HuH-7 (cell line): ENCODE data around the gene CACNA1H.
"Not testable (repeated sequence)": the region's sequence is repeated elsewhere in the genome, so short reads cannot be mapped to it uniquely, and the experiment has no call there.

Source experiments
- DNase-seq: peaks from one replicate; pipeline ENCODE4 v3.0.0; 2011; ENCODE audit warnings: low spot score

CACNA1H gene

DNA sequence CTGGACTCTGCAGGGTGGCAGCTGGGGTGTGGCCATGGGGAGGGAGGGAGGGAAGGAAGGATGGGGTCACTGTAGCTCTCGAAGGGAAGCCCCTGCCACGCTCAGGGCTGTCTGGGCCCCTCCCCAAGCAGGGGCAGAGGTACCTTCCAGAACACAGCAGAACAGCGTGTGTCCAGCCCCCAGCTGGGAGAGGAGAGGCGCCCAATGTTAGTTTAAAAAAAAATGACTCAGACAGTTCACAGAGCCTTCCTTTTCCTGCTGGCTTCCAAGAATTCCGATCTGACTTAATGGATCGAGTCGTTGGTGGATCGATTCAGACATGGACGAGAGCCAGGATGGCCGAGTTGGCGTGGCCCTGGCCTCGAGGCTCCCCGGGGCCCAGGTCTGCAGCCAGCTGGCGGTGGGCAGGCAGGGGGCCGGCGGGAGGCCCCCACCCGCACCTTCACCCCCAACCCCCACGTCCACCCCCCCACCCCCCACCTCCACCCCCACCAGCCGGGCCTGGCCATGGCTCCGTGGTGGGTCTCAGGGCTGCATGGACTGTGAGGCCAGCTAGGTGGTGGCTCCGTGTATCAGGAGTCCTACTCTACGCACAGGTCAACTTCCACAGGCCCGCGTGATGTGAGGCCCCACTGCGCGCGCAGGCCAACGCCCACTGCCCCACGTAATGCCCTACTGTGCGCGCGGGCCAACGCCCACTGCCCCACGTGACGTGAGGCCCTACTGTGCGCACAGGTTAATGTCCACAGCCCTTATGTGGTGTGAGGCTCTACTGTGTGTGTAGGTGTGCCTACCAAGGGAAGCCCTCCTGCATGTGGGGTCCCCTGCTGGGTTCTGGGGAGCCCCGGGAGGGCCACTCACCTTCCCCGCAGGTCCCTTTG, 21.8 kb downstream of the CACNA1H start:
- no peak for DNase-seq

DNA sequence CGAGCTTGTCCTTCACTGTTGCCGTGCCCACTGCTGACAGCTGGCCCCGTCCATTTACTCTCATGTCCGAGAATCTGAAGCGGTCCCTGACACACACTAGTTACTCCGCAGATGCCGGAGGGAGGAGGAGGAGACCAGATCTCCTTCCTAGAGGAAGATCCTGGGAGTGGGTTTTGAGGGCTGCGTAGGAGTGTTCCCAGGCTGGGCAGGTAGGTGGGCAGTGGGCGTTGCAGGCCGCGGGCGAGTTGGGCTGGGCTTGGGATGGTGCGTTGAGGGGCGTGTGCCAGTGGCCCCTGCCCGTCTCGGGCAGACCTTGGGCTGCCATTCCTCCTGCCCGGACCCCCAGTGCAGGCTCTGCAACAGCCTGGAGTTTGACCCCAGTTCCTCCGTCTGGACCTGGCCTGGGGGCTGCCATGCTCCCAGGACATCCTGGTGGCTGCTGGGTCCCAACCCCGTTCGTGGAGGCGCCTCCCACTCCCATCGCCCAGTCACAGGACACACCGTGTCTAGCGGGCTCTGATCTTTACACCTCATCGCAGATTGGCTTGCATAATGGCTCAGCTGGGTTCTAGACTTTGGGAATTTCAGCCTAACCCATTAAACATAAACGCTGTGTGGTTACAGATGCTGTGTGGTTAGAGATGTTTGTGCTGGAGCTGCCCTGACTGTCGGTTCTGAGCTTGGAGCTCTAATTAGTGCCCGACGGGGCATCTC, 22.8 kb downstream of the CACNA1H start:
- DNase-seq: no peak

DNA sequence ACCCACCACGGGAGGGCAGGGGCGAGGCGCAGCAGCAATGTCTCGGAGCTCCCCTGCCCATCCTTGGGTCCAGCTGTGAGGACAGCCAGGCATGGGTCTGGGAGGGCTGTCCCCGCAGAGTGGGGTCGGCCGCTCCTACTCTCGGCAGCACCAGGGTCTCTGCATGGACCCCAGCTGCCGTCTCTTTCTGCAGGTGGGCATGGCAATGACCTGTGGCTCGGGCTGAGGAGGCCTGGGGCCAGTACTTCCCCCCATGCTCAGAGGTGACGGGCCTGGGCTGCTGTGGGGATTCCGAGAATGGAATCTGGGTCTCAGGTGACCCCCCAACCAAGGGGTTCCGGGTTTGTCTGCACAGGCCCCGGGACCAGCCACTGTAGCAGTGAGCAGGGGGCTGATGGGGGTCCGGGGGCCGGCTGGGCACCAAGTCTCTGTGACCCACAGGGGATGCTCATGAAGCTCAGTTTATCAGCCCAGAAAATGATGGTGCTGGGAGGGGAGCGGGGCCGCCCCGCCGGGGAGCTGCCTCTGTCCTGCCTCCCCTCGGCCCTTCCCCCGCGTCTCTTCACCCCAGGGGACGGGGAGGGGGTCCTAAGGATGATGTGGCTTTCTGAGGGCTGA, 23.5 kb downstream of the CACNA1H start:
- no peak for DNase-seq

DNA sequence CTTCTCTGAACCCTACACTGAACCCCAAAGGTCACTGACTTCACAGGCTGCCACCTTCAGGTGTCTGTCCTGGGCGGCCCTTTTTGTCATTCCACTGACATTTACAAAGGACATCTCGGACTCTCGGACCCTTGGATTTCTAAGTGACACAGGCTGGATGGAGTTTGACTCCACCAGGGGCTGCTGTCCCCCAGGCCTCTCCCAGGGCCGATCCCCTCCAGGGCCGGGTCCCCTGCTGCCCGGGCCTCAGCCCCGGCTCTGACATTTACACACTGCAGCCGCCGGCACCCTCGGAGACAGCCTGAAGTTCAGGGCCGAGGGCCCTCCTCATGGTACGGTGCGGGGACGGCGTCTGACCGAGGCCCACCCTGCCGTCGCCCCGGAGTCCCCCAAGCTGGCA, 24.1 kb downstream of the CACNA1H start:
- DNase-seq: no peak

DNA sequence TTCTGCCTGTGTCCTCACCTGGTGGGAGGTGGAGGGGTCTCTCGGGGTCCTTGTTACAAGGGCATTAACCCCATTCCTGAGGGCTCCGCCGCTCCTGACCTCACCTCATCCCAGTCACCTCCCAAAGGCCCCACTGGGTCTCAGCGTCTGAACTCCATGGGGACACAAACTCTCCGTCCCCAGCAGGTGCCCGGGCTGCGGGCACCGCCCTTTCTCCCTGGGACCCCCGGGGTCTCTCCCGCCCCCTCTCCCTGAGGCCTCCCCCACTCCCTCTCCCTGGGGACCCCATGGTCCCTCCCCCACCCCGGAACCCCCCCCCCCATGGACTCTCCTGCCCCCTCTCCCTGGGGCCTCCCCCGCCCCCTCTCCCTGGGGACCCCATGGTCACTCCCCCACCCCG, 24.8 kb downstream of the CACNA1H start:
- DNase-seq: no peak

DNA sequence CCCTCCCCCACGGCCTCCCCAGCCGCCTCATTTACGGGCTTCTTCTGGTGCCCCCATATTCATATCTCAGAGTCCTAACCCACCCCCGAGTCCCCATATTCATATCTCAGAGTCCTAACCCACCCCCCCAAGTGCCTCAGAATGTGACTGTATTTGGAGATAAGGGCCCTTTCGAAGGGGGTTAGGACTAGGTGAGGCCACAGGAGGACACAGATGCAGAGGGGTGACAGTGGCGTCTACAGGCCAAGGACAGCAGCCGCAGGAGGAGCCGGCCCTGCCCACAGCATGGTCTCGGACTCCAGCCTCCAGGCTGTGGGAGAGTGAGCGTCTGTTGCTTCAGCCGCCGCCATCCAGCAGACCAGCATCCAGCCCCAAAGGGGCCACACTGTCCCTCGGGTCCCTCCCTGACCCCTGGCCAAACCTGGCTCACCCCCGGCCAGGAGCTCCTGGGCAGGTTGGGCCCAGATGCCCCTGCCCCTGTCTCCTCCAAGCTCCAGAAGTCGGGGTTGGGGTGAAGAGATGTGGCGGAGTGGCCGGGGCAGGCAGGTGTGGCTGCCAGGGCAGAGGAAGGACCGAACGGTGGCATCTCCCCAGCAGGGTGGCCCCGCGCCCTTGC, 25.5 kb downstream of the CACNA1H start:
- DNase-seq: no peak

DNA sequence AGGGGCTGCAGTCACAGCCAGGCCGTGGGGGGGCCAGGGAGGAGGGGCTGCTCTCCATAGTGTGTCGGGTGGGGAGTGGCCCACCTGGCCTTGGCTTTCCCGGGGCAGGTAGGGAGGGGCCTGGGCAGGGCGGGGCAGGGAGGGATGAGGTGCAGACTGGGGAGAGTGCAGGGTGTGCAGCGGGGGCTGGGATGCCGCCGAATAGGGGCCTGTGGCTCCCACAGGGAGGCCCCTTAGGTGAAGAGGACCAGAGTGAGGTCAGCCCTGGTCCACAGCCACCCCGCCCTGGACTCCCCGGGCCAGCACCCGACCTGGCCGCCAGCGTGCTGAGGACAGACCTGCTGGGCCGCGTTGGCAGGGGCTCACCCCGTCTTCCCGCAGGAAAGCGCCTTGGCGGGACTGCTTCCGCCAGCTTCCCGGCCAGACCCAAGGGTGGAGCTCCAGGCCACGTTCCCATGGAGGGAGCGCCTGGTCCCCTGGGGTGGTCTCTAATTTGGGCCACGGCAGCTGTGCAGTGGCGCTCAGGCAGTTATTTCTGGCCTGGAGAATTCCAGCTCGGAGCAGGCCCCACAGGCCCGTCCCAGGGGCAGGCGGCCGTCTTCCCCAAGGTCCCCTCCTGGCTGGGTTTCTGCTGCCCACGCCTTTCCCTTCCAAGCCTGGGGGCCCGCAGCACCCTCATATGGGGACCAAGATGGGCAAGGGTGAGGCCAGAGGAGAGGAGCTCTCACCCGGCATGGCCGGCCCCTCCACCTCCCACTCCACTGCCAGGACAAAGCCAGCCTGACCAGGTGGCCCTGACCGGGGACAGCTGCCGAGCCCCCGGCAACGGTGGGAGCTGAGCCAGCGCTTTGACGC, 27.9 kb downstream of the CACNA1H start:
- no peak for DNase-seq

DNA sequence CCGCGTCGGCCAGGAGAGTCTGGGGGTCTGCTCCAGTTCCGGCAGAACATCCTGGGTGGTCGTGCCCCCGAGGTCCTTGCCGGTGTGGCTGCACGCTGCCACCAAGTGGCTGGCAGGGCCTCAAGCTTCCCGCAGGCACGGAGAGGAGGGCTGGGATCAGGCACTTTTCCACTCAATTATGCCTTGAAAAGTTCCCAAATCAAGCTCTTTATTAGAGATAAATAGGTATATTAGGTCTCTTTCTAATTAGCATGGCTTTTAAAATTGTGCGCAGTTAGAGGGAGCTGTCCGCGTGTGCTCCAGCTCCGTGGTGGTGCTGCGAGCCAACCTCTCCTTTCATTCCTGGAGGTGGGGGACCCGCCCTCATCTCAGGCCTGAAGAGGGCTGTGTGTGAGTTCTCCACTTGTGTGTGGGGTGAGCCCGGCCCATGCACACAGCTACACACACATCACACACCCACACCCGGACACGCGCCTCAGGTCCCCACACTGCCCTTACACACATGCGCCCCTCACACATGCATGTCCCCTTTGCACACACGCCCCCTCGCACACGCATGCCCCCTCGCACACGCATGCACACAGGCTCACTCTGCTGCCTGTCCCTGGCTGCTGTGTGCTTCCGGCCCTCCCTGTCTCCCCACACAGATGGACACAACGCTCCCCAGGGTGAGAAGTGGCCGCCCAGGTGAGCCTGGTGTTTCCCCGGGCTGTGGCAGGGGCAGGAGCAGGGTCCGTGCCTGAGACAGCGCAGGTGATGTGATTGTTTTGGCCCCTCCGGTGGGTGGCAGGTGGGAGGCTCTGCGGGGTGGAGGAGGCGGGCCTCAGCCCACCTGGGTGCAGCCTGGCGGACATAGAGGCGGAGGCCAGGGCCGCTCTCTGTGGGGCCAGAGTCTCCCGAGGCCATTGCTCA, 28.8 kb downstream of the CACNA1H start:
- no peak for DNase-seq

DNA sequence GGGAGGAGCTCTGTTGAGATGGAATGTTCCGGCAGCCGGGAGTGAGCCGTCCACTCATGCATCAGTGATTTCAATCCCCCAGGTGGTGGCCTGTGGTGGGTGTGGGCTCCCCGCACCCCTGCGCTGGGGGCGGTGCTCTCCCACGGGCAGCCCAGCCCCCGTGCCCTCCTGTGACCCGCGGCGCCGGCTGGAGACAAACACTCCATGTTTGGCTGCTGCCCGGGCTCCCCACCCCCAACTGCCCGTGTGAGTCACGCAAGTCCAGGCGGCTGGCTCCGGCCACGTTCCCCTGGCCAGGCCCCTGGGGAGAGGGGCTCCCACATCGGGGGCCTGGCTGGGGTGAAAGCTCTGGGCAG, 29.4 kb downstream of the CACNA1H start:
- no peak for DNase-seq

DNA sequence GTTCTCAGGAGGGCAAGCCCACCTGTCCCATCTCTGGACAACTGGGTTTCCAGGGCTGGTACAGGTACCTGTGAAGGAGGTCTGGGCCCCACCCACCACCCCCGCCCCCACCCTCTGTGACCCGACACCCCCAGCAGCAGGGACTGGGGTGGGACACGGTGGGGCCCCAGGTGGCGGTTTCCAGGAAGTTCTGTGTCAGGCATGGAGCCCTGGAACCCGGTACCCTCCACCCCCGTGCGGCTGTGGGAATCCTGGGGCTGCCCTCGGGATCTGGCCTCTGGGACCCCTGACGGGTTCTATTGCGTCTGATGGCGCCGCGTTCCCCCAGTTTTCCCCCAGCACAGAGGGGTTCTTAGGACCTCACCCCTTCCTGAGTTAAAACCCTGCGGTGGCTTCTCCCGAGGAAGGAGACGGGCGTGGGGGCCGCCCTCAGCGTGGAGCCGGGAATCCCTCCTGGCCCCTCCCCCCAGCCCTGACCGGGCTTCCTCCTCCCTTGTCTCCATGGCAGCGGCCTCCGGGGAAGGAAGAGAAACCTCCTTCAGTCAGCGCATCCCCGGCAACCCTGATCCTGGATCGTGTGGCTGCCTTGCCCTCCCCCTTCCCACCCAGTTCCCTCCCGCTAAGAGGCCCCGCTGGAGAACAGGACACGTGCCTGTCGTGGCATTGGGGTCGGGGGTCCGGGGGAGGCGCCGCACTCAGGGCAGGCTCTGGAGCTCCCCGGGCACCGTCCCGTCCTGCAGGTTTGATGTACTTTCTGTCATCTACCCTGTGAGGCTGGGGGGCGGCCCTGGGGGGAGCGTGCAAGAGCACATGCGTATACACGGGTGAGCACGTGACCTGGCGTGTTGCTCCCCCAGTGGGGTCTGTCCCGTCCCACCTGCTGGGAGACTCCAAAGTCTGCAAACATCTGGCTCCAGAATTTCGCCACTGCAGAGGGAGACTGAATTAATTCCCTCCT, 30.3 kb downstream of the CACNA1H start:
- DNase-seq: no peak

DNA sequence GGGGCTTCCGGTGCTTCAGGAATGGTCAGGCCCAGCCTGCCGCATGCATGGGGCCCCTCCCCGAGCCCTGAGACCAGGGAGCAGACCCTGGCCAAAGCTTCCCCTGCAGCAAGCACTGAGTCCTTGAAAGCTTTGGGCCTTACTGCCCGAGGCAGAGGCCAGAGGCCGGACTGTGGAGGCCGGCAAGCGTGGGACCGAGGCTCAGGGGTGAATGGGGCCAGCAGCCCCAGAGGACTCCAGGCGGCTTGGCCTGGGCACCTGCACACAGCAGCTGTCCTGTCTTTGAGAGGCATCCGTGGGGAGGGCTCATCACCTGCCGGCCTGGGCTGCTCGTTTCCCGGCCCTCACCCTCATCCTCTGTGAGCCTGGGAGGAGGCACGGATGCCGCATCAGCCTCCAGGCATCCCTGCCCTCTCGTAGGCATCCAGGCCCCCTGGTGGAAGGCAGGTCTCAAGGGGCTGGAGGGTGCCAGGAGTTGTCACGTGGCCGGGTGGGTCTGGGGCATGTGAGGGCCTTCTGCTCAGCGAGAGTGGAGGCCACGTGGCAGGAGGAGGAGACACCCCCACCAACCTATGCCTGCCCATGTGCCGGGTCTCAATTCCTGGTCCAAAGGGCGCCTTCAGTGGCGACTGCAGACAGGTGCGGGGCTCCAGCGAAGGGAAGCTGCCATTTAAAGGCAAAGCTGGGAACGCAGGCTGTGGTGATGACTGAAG, 31.4 kb downstream of the CACNA1H start:
- DNase-seq: no peak

DNA sequence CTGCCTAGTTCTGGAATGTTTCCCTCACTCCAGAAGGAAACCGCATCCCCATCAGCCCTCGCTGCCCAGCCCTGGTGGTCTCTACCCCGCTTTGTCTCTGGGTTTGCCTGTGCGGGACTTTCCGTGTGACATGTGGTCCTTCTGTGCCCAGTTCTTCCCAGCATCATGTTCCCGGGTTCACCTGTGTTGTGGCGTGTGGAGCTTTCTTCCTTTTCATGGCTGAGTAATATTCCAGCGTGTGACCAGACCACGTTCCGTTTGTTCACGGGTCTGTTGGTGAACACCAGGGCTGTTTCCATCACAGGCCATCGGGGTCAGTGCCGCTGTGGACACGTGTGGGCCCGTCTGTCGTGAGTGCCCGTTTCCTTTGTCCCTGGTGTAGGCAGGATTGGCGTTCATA, 32.1 kb downstream of the CACNA1H start:
- DNase-seq: no peak

DNA sequence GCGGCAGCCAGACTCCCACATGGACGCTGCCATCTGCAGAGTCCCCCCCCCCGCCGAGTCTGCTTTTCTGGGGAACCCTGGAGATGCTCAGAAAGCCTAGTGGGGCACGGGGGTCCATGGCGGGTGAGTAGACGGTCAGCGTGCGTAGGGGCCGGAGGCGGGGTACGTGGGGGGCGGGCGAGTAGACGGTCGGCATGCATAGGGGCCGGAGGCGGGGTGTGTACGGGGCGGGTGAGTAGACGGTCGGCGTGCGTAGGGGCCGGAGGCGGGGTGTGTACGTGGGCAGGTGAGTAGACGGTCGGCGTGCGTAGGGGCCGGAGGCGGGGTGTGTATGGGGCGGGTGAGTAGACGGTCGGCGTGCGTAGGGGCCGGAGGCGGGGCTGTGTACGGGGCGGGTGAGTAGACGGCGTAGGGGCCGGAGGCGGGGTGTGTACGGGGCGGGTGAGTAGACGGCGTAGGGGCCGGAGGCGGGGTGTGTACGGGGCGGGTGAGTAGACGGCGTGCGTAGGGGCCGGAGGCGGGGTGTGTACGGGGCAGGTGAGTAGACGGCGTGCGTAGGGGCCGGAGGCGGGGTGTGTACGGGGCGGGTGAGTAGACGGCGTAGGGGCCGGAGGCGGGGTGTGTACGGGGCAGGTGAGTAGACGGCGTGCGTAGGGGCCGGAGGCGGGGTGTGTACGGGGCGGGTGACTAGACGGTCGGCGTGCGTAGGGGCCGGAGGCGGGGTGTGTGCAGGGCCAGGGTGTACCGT, 32.7 kb downstream of the CACNA1H start:
- DNase-seq: not testable (repeated sequence)

DNA sequence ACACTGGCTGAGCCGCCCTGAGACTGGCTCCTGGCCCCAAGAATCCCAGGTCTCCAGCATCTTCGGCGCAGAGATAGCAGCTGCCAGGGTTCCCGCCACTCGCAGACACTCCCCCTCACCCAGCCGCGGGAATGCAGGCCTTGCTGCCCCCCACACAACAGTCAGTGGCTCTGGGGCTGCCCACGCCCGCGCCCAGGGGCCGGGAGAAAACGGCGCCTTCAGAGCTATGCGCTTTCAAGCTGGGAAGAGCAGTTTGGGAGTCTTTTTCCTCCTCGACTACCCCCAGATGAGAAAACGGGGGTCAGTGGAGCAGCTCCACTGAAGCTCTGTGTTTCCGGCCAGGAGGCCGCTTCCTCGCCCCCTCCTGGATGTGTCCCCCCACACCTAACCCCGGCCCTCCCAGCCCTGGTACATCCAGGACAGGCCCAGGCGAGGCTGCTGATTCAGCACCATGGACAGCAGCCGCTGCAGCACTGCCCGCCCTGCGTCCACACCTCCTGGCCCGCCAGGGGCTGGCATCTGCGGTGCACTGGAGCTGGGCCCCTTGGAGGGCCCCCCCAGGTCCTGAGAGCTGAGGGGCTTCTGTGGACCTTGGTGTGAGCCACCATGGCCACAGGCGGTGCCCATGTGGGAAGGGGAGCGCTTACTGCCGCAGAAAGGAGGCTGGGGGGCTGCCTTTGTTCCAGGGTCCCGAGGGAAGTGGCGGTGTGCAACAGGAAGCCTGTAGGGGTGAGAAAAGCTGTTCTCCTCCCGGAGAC, 35.7 kb downstream of the CACNA1H start:
- peak; percentile 68 for DNase-seq

DNA sequence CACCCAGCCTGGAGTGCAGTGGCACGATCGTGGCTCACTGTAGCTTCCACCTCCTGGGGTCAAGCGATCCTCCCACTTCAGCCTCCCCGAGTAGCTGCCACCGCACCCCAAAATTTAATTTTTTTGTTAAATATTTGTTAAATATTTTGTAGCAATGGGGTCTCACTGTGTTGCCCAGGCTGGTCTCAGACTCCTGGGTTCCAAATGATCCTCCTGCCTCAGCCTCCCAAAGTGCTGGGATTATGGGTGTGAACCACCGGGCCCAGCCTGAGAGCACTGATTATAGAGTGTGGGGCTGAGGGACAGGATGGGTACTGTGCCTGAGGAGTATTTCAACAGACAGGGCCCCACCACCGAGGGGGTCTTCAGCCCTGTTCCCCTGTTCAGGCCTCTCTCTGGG, 36.5 kb downstream of the CACNA1H start:
- no peak for DNase-seq

DNA sequence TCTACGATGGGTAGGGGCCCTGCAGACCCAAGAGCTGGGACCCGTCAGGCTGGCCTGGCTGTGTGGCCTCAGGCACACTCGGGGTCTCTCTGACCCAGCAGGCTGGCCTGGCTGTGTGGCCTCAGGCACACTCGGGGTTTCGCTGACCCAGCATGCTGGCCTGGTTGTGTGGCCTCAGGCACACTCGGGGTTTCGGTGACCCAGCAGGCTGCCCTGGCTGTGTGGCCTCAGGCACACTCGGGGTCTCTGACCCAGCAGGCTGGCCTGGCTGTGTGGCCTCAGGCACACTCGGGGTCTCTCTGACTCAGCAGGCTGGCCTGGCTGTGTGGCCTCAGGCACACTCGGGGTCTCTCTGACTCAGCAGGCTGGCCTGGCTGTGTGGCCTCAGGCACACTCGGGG, 37.9 kb downstream of the CACNA1H start:
- not testable (repeated sequence) for DNase-seq

DNA sequence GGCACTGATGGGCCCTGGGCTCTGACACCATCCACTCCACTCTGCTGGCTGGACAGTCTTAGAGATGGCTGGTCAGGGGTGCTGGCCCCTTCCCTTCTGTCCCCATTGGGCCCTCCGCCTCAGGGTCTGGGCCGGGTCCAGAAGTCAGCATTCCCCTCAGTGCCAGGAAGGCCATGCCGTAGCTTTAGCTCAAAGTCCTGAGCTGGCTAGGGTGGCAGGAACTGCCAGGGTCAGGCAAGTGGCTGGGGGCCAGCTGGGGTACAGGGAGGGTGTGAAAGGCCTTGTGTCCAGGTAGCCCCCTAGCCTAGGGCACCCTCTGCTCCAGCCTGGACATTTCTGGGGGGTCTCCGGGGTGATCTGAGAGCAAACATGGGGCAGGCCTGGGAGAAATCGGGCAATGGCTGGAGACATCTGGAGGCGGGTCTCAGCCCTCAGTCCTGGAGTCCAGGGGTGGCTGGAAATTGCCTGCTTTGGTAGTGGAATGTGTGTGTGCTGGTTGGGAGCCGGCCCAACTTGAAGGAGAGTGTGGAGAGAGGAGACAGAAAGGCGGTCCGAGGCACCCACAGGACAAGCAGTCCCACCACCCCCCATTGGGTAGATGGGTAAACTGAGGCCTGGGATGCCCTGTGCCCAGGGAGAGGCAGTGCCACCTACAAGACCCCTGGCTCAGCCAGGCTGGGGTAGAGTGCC, 39.6 kb downstream of the CACNA1H start:
- DNase-seq: no peak
